GM12878 (cell line): ENCODE results near the gene LRRC73.

Experiments used
- ATF3 ChIP-seq: IDR thresholded peaks from 2 replicates; pipeline ENCODE4 v1.6.1; 2011; ENCODE audit warnings: low read depth, mild to moderate bottlenecking, low read length, moderate library complexity, borderline replicate concordance; ENCODE audit errors: extremely low read depth
- CTCF ChIP-seq, 3 experiments: IDR thresholded peaks in 2 of 3; conservative IDR thresholded peaks in 1 of 3; 2 replicates each; pipeline ENCODE4 v1.5.1; 2011; ENCODE audit warnings: low read depth in 3 of 3, low read length in 3 of 3, mild to moderate bottlenecking in 3 of 3, control low read depth in 2 of 3, moderate library complexity in 2 of 3, inconsistent platforms in 1 of 3, mixed read lengths in 1 of 3; ENCODE audit not compliant: control insufficient read depth in 2 of 3, insufficient read depth in 1 of 3; ENCODE audit errors: extremely low read depth in 1 of 3
- DPF2 ChIP-seq: fragments of 450-650 bp; IDR thresholded peaks from 2 replicates; pipeline ENCODE4 v1.6.1; 2017; ENCODE audit warnings: mild to moderate bottlenecking
- EP300 ChIP-seq, 2 experiments: fragments of 150-350 bp in 1 of 2; IDR thresholded peaks; 2 replicates each; pipeline ENCODE4 v1.6.1; 2011 to 2012; ENCODE audit warnings: low read depth in 2 of 2, low read length in 2 of 2, borderline replicate concordance in 1 of 2, improper control_type of control experiment in 1 of 2, inconsistent platforms in 1 of 2; ENCODE audit not compliant: control insufficient read depth in 1 of 2
- EZH2 ChIP-seq: IDR thresholded peaks from 2 replicates; pipeline ENCODE4 v1.6.1; 2012; ENCODE audit warnings: low read depth, mild to moderate bottlenecking, control low read depth, inconsistent platforms, low read length, borderline replicate concordance; ENCODE audit not compliant: control insufficient read depth
- NBN ChIP-seq: fragments of 450-650 bp; IDR thresholded peaks from 2 replicates; pipeline ENCODE4 v1.6.1; 2016
- POLR2A ChIP-seq: IDR thresholded peaks from 2 replicates; pipeline ENCODE4 v1.6.1; 2011; ENCODE audit warnings: low read depth, mild to moderate bottlenecking, low read length
- POLR2AphosphoS5 ChIP-seq: IDR thresholded peaks from 2 replicates; pipeline ENCODE4 v1.6.1; 2011; ENCODE audit warnings: mild to moderate bottlenecking, low read length, inconsistent platforms
- RCOR1 ChIP-seq: conservative IDR thresholded peaks from 2 replicates; pipeline ENCODE4 v1.6.1; 2012; ENCODE audit warnings: low read depth, low read length, improper control_type of control experiment
- SPI1 ChIP-seq: IDR thresholded peaks from 2 replicates; pipeline ENCODE4 v1.6.1; 2011; ENCODE audit warnings: low read depth, mild to moderate bottlenecking, low read length, moderate library complexity, borderline replicate concordance; ENCODE audit not compliant: insufficient read depth
- TCF7 ChIP-seq: IDR thresholded peaks from 2 replicates; pipeline ENCODE4 v1.6.1; 2014; ENCODE audit warnings: antibody characterized with exemption, borderline replicate concordance
- YBX1 ChIP-seq: fragments of 450-650 bp; IDR thresholded peaks from 2 replicates; pipeline ENCODE4 v1.6.1; 2016; ENCODE audit warnings: antibody characterized with exemption
- ZBTB11 ChIP-seq: fragments of 450-650 bp; formaldehyde crosslinking; IDR thresholded peaks from 2 replicates; pipeline ENCODE4 v1.5.0; 2022; ENCODE audit warnings: mild to moderate bottlenecking, missing genetic modification characterization
- ZSCAN29 ChIP-seq: fragments of 450-650 bp; IDR thresholded peaks from 2 replicates; pipeline ENCODE4 v1.6.1; 2017; ENCODE audit warnings: mild to moderate bottlenecking, moderate library complexity

DNA sequence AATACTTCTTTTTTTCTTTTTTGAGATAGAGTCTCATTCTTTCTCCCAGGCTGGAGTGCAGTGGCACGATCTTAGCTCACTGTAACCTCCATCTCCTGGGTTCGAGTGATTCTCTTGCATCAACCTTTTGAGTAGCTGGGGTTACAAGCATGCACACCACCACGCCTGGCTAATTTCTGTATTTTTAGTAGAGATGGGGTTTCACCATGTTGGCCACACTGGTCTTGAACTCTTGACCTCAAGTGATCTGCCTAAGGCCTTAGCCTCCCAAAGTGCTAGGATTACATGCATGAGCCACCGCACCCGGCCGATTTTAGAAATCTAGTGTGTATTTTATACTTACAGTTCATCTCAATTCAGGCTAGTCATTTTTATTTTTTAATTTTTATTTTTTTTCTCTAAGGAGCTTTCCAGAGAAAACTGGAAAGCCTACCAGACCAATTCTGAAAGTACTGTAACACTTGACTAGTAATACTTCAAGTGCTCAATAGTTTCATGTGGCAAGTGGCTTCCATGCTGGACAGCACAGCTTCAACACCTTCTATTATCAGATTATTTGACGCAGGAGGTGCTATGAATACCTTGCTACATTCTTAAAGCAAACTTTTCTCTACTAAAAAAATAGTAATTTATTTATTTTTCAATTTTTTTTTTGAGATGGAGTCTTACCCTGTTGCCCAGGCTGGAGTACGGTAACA lies 31.8 kb upstream of the LRRC73 start:
- TF ChIP-seq EP300 (IDR thresholded peaks at IDR 0.05; ENCODE audit: borderline replicate concordance in 1 of 2, control insufficient read depth in 1 of 2, low read depth in 2 of 2, low read length in 2 of 2) (no peak), CTCF (IDR thresholded peaks at IDR 0.05 in 2 of 3, conservative IDR thresholded peaks at IDR 0.05 in 1 of 3; ENCODE audit: control insufficient read depth in 2 of 3, extremely low read depth in 1 of 3, insufficient read depth in 1 of 3, low read depth in 3 of 3, low read length in 3 of 3) (no peak), NBN (no peak), TCF7 (no peak), POLR2AphosphoS5 (no peak), DPF2 (no peak), POLR2A (no peak), EZH2 (no peak), YBX1 (no peak), ZSCAN29 (no peak), ATF3 (no peak), SPI1 (no peak), ZBTB11 (CRISPR knock-in tag) (no peak), RCOR1 (no peak)
